HG03442 (cell line): ENCODE results near the gene IL17F.

Experiments used
- ATAC-seq: cut with Tn5 transposase; IDR thresholded peaks from one replicate; pipeline ENCODE4 v1.9.1; 2021; ENCODE audit warnings: mild to moderate bottlenecking, moderate library complexity; ENCODE audit not compliant: unreplicated experiment

Gene IL17F

GRCh38 chr6:52244400-52244799, at the start of gene IL17F:
Gene IL17F, minus strand, starts transcription at chr6:52244500. Its CDS starts 71 bp downstream, at chr6:52244429.
- ATAC-seq = no peak

GRCh38 chr6:52293067-52293466, 48.8 kb upstream of the IL17F start:
- no peak for ATAC-seq

- ATAC-seq = no peak
These were observed 44.5 kb upstream of the IL17F start for GRCh38 chr6:52288841-52289240.

DNA sequence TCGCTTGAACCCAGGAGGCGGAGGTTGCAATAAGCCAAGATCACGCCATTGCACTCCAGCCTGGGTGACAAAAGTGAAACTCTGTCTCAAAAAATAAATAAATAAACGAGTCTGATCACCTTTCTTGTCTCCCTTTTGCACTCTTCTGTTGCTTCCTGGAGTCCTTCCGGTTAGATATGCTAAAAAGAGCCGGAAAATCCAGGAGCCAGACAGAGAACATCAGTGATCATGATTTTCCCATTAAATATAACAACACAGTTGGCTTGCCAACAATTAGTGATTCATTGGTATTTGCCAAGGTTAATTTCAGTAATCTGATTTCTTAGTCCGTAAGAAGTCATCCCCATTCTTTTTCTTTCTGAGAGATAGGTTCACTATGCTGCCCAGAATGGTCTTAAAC, 43.9 kb upstream of the IL17F start:
- no peak for ATAC-seq

DNA sequence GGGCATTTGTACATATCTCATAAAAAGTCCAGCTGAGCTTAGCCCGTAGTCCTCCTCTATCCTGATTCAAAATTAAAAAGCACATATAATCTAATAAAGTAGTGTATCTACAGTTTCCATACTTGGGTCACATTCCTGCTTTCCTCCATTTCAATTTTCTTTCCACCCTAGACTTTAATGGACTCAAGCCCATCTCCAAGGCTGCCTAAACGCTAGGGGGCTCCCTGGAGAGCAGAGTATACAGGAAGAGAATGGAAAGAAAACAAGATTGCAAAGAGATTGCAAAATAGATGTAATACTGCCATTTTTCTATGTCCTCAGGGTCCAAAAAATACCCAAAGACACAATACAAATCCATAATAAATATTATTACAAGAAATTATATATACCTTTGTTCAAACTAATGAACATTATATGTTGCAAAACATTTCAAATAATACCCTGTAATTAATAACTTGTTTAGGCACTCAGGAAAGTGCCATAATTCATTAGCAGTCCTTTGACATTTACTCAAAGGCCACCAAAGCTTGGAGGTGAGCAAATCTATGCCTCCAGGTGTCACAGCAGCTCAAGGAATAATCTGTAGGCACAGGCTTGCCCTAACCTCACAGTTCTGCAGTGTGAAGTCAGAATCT, 42.6 kb upstream of the IL17F start:
- no peak for ATAC-seq

- ATAC-seq = no peak
These were observed 41.1 kb upstream of the IL17F start for GRCh38 chr6:52285177-52286068.

DNA sequence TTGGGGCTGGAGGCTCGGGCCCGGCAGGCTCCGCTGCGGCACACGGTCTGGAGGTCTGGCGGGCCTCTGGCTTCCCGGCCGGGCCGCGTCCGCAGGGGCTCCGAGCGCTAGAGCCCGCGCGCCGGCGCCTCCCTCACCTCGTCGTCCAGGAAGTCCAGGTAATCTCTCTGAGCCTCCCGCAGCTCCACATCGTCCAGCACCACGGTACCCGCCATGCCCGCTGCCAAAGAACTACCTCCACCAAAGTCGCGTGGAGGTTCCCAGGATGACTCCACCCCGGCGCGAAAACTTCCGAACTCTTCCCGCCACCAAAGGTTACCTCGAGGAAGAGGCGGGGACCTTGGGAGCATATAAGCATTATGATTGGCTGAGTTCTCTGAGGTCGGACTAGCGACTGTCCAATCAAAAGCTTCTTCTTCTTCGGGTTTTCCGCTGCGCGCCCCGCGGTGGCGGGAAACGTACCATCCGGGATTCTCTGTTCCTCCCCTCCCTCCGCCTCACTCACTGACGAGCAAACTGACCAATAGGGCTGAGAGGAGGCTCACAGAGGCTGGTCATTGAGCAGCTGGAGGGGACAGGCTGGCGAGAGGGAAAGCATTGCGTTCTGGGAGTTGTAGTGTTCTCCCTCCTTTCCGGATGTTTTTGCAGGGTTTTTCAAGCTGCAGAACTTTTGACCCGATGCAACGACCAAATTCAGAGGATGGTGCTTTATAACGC, 40.3 kb upstream of the IL17F start, which contains the start of gene MCM3:
Gene MCM3, minus strand, starts transcription at position 283 of the 717 bp plus-strand sequence. Its CDS starts 68 bp downstream, at position 215.
- peak; percentile 98 for ATAC-seq

- ATAC-seq = no peak
These were observed 39.8 kb upstream of the IL17F start for GRCh38 chr6:52284131-52284459.

GRCh38 chr6:52283111-52283510, 38.8 kb upstream of the IL17F start:
- ATAC-seq = no peak

GRCh38 chr6:52276130-52276529, 31.8 kb upstream of the IL17F start:
- ATAC-seq = no peak

GRCh38 chr6:52271852-52272460, 27.7 kb upstream of the IL17F start:
- ATAC-seq = no peak

- ATAC-seq = peak; percentile 86
These were observed 19.6 kb upstream of the IL17F start for GRCh38 chr6:52263709-52264540.

GRCh38 chr6:52262620-52263344, 18.5 kb upstream of the IL17F start:
- no peak for ATAC-seq

DNA sequence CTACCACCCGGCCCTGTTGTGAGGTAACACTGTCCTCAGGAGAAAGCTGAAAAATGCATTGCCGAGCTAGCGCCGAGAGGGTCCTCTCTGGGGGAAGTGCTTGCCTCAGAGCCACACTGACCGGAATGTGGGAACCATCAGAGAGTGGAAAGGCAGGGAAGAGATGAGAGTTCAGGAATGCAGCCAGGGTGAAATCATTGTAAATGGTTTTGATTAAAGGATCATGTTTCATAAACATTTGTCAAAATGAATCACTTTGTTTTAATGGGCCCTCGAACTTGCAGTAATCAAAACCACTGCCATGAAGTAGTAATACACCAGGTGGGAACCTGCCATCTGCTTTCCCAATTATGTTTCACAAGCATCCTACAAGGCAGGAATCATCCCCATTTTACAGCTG, 16.9 kb upstream of the IL17F start:
- no peak for ATAC-seq

DNA sequence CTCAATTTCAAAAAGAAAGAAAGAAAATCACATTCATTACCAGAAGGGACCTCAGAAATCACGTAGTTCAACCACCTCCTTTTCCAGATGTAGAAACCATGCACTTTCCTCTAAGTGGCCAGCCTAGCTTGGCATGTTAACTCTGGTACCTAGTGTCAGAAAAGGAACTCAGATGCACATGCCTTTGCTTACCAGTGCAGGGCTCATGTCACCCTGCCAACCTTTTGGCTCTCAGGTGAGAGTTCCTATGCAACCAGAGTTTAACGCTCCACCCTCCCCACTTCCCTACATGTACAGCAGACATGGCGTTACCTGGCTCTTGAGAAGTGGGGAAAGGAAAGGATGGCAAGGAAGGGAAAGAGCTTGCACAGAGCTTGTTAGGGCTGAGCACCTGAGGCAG, 16.3 kb upstream of the IL17F start:
- ATAC-seq = no peak

- ATAC-seq = no peak
These were observed 11.1 kb upstream of the IL17F start for GRCh38 chr6:52255434-52255833.

DNA sequence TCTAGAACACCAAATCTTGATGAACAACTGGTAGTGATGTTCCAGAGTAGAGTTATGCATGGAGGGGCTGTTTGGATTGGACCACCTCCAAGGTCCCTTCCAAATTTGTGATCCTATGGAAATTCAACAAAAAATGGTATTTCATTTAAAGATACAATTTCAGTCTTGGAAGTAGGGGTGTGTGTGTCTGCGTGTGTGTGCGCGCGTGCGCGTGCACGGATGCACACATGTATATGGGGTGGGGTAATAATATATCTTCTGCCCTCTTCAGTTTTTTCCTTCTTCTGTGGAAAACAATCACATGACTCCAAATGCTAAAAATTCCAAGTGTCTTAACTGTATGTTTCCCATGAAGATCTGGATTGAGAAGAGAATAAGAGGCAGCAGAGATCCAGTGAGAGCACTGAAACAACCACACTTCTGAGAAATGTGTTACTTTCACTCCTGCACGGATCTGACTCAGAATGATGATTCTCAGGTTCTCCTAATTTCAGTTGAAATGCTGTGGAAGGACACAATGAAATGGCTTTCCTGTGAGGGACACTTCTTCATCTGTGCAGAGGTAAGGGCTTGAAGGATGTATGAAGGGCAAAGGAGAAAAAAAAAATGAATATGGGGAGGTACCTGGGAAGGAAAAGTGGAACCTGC, 10.6 kb upstream of the IL17F start:
- peak; percentile 55 for ATAC-seq

- no peak for ATAC-seq
These were observed 9.2 kb upstream of the IL17F start for GRCh38 chr6:52253494-52253893.

GRCh38 chr6:52251113-52251512, 6.8 kb upstream of the IL17F start:
- ATAC-seq = no peak
